SK-N-SH (cell line): ENCODE data around the gene PTGER1. TPM values are rescaled to one million over a fixed set of nuclear protein-coding genes. Genes with fewer than 3 reads are reported as not detected.
A peak's percentile ranks its signal among the peaks of the same experiment; 100 is the strongest.

Experiments used
- CTCF ChIA-PET: fragments of 300-600, 350-600 bp; formaldehyde crosslinking; extraction: SDS; loops from one replicate; lab custom pipeline; 2021; lab: Yijun Ruan, JAX
- POLR2A ChIA-PET: fragments of 350-600 bp; sonication (Branson Sonifier 250); formaldehyde crosslinking; extraction: SDS; loops from one replicate; lab custom pipeline; 2020; ENCODE audit warnings: antibody characterized with exemption, inconsistent platforms; lab: Yijun Ruan, JAX
- DNase-seq: peaks from one replicate; pipeline ENCODE4 v3.0.0; 2012
- H2AFZ ChIP-seq: fragments of 200-600 bp; sonication (generic); 2 replicates; pipeline ENCODE4 v1.8.1; 2016; ENCODE audit warnings: antibody characterized with exemption, mild to moderate bottlenecking, low read depth
- H3F3A ChIP-seq: fragments of 200-600 bp; sonication (generic); replicated peaks from 2 replicates; pipeline ENCODE3; 2016; ENCODE audit warnings: antibody characterized with exemption, mild to moderate bottlenecking; ENCODE audit not compliant: insufficient read depth
- H3K27ac ChIP-seq, 2 experiments: fragments of 200-500 bp in 1 of 2; fragments of 200-600 bp in 1 of 2; sonication (Bioruptor generic) in 1 of 2; sonication (generic), shearing (Covaris generic) in 1 of 2; 2 replicates each; pipeline versions ENCODE4 v1.5.1 to v1.6.1; 2014 to 2016; ENCODE audit warnings: low read depth in 2 of 2, inconsistent platforms in 1 of 2, low read length in 1 of 2, mild to moderate bottlenecking in 1 of 2, mixed read lengths in 1 of 2
- H3K27me3 ChIP-seq: fragments of 200-600 bp; sonication (generic), shearing (Covaris generic); 2 replicates; pipeline ENCODE4 v1.6.1; 2016; ENCODE audit warnings: mixed run types; ENCODE audit not compliant: insufficient read depth
- H3K36me3 ChIP-seq, 2 experiments: fragments of 200-500 bp in 1 of 2; fragments of 200-600 bp in 1 of 2; sonication (Bioruptor generic) in 1 of 2; sonication (generic) in 1 of 2; replicated peaks in 1 of 2; 2 replicates each; pipeline versions ENCODE3 to v1.5.1; 2014 to 2016; ENCODE audit warnings: low read length in 1 of 2, mild to moderate bottlenecking in 1 of 2; ENCODE audit not compliant: insufficient read depth in 2 of 2, control insufficient read depth in 1 of 2
- H3K4me1 ChIP-seq, 2 experiments: fragments of 200-500 bp in 1 of 2; fragments of 200-600 bp in 1 of 2; sonication (Bioruptor generic) in 1 of 2; sonication (generic), shearing (Covaris generic) in 1 of 2; 2 replicates each; pipeline versions ENCODE4 v1.5.1 to v1.6.1; 2014 to 2016; ENCODE audit warnings: low read depth in 1 of 2, low read length in 1 of 2, mixed run types in 1 of 2; ENCODE audit not compliant: insufficient read depth in 2 of 2, control insufficient read depth in 1 of 2
- H3K4me2 ChIP-seq: fragments of 200-600 bp; sonication (generic), shearing (Covaris generic); 2 replicates; pipeline ENCODE4 v1.6.1; 2017; ENCODE audit warnings: mixed run types
- H3K4me3 ChIP-seq, 2 experiments: fragments of 200-500 bp in 1 of 2; fragments of 200-600 bp in 1 of 2; sonication (Bioruptor generic) in 1 of 2; sonication (generic), shearing (Covaris generic) in 1 of 2; 2 replicates each; pipeline versions ENCODE4 v1.5.1 to v1.8.1; 2014 to 2016; ENCODE audit warnings: low read depth in 2 of 2, inconsistent platforms in 1 of 2, low read length in 1 of 2, mild to moderate bottlenecking in 1 of 2, mixed read lengths in 1 of 2, moderate library complexity in 1 of 2
- H3K79me2 ChIP-seq: fragments of 200-600 bp; sonication (generic); 2 replicates; pipeline ENCODE4 v1.8.1; 2017; ENCODE audit warnings: mild to moderate bottlenecking; ENCODE audit not compliant: insufficient read depth
- H3K9ac ChIP-seq: fragments of 200-600 bp; sonication (generic); 2 replicates; pipeline ENCODE4 v1.6.1; 2017; ENCODE audit warnings: mixed run types
- H3K9me2 ChIP-seq: fragments of 200-600 bp; sonication (generic); 2 replicates; pipeline ENCODE4 v1.6.1; 2017; ENCODE audit warnings: mixed run types
- H3K9me3 ChIP-seq: fragments of 200-600 bp; sonication (generic); 2 replicates; pipeline ENCODE4 v1.6.1; 2017; ENCODE audit warnings: mixed run types, mild to moderate bottlenecking, moderate library complexity
- H4K20me1 ChIP-seq: fragments of 200-600 bp; sonication (generic); 2 replicates; pipeline ENCODE4 v1.6.1; 2017; ENCODE audit warnings: mild to moderate bottlenecking, mixed run types; ENCODE audit not compliant: insufficient read depth
- ELF1 ChIP-seq: IDR thresholded peaks from 2 replicates; pipeline ENCODE4 v1.4.0; 2012
- EP300 ChIP-seq, 2 experiments: IDR thresholded peaks; 2 replicates each; pipeline versions ENCODE4 v1.4.0 to v1.6.1; 2012; ENCODE audit warnings: borderline replicate concordance in 1 of 2, low read depth in 1 of 2, low read length in 1 of 2
- FOSL2 ChIP-seq: IDR thresholded peaks from 2 replicates; pipeline ENCODE4 v1.4.0; 2012; ENCODE audit warnings: low read depth, mild to moderate bottlenecking, moderate library complexity, borderline replicate concordance
- FOXJ3 ChIP-seq: sonication (generic); formaldehyde crosslinking; IDR thresholded peaks from 2 replicates; pipeline ENCODE4 v1.5.1; 2020; ENCODE audit warnings: mild to moderate bottlenecking, missing genetic modification reagents
- GABPA ChIP-seq: IDR thresholded peaks from 2 replicates; pipeline ENCODE4 v1.4.0; 2012; ENCODE audit warnings: low read depth, mild to moderate bottlenecking
- GATA2 ChIP-seq: sonication (generic); formaldehyde crosslinking; IDR thresholded peaks from 2 replicates; pipeline ENCODE4 v1.5.0; 2020; ENCODE audit warnings: mild to moderate bottlenecking, missing genetic modification reagents
- MXI1 ChIP-seq: IDR thresholded peaks from 2 replicates; pipeline ENCODE4 v1.6.1; 2012; ENCODE audit warnings: mild to moderate bottlenecking, low read depth, low read length, improper control_type of control experiment
- NFIC ChIP-seq: IDR thresholded peaks from 2 replicates; pipeline ENCODE4 v1.4.0; 2012; ENCODE audit warnings: borderline replicate concordance
- RAD21 ChIP-seq: IDR thresholded peaks from 2 replicates; pipeline ENCODE4 v1.6.1; 2012; ENCODE audit warnings: mild to moderate bottlenecking, low read length
- RCOR1 ChIP-seq: fragments of 150-350 bp; IDR thresholded peaks from 2 replicates; pipeline ENCODE4 v1.6.1; 2017; ENCODE audit warnings: antibody characterized with exemption, low read length
- RXRA ChIP-seq: IDR thresholded peaks from 2 replicates; pipeline ENCODE4 v1.4.0; 2012; ENCODE audit warnings: low read depth, mild to moderate bottlenecking, borderline replicate concordance
- SIN3A ChIP-seq: IDR thresholded peaks from 2 replicates; pipeline ENCODE4 v1.6.1; 2012; ENCODE audit warnings: low read depth, mild to moderate bottlenecking, low read length, moderate library complexity, borderline replicate concordance
- SMC3 ChIP-seq: IDR thresholded peaks from 2 replicates; pipeline ENCODE4 v1.6.1; 2012; ENCODE audit warnings: low read depth, low read length, improper control_type of control experiment
- YY1 ChIP-seq: IDR thresholded peaks from 2 replicates; pipeline ENCODE4 v1.4.0; 2012; ENCODE audit warnings: low read depth, mild to moderate bottlenecking
- ZBTB33 ChIP-seq: IDR thresholded peaks from 2 replicates; pipeline ENCODE4 v1.4.0; 2012; ENCODE audit warnings: low read depth, borderline replicate concordance
- WGBS: methylation state at CpG from one replicate; pipeline ENCODE4 v1.1.6; 2017; ENCODE audit warnings: low lambda C conversion rate; 5-methylcytosine and 5-hydroxymethylcytosine counted together
- polyA plus RNA-seq, 3 experiments: library from polyadenylated mRNA; depleted of rRNA; stranded (reverse); fragments of >200 nt; gene quantifications; 2 replicates each; pipeline ENCODE4 v1.2.3, GENCODE V29; 2012
- TF ChIP-seq, protein P1 (sequence below): IDR thresholded peaks from 2 replicates; pipeline ENCODE4 v1.4.0; 2012; ENCODE audit warnings: low read depth, borderline replicate concordance

PTGER1 gene
- polyA plus RNA-seq, 1 of the 3 experiments (the other 2 are of a cell fraction), result 6.0 TPM

GRCh38 chr19:14434543-14435319 is 40.4 kb downstream of the PTGER1 start:
- WGBS, result 33% methylated on average over 18 of the region's 23 CpGs

DNA sequence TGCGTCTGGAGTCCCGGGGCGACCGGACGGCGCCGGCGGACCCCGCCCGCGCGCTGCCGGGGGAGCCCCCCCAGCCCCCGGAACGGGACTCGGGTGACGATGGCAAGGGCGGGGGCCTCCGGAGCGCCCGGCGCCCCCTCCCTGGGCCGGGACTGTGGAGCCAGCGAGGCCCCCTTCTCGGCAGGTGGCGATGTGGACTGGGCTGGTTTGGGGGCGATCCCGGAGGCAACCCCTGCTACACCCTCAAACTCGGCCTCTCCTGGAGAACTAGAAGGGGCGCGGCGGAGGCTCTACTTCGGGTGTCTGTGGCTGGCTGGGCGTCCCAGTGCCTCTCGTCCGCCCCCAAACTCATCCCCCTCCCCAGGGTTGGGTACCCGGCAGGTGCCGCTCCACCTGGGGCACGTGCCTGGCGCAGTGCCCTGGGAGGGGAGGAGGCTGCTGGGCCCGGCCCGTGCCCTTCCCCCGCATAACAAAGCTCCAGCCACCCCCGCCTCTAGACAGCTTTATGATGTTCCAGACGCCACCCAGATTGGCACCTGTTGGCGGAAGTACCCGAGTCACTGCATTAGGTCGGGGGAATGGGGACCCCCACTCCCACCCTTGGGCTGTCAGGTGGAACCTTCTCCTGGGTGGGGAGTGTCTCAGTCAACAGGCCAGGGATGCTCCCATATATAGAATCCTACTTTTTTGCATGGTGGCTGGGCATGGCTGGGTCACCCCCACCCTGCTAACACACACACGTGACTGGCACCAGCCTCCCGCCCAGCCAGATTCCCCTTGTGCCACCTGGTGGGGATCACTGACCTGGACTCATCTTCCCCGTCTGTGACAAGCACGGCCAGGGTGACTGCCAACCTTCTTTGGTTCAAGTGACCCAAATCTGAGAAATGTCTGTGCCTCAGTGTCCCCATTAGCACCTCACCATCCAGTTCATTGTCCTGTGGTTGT is 41.3 kb downstream of the PTGER1 start:
- peaks cover 13% of the 10 kb centered on the region for H3F3A ChIP-seq
- peaks cover 64% of the 10 kb centered on the region for H3K79me2 ChIP-seq
- H3K9me3 ChIP-seq, result no peaks in the 10 kb centered on the region
- peaks cover 22% of the 10 kb centered on the region for H4K20me1 ChIP-seq
- peak overlapping the region; percentile 100 for H3K4me2 ChIP-seq
- peak overlapping the region; percentile 82 for H3K9ac ChIP-seq
- H3K9me2 ChIP-seq, result no peaks in the 10 kb centered on the region
- peak overlapping the region; percentile 59; the same call in 1 of the 2 replicates for H2AFZ ChIP-seq
- H3K27me3 ChIP-seq, result no peaks in the 10 kb centered on the region
- peak overlapping the region; percentile 64 to 74 for H3K4me3 ChIP-seq
- H3K36me3 ChIP-seq, result no peaks in the 10 kb centered on the region
- peaks cover 6 to 15% of the 10 kb centered on the region in 2 experiments; a peak in 3 of 4 replicates for H3K4me1 ChIP-seq
- CTCF ChIA-PET, result interaction anchor here (0.6 to 1.6 kb wide), 9 partner anchors 11 to 297 kb away, joined by 3 to 5 read pairs (median 3); partner anchors contain the start of genes ASF1B and DDX39A
- H3K27ac ChIP-seq, result peak overlapping the region; percentile 69 to 88
- peak; percentile 70 for DNase-seq
- WGBS, result 5% methylated on average over 16 of the region's 52 CpGs
- POLR2A ChIA-PET, result no interaction called here
- TF ChIP-seq RXRA, result no peak
- TF ChIP-seq, protein P1, sequence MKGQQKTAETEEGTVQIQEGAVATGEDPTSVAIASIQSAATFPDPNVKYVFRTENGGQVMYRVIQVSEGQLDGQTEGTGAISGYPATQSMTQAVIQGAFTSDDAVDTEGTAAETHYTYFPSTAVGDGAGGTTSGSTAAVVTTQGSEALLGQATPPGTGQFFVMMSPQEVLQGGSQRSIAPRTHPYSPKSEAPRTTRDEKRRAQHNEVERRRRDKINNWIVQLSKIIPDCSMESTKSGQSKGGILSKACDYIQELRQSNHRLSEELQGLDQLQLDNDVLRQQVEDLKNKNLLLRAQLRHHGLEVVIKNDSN, result peak; percentile 69
- peak; percentile 14; the same call in 1 of the 2 replicates for TF ChIP-seq RAD21
- 0 out of 2 replicates have a peak, but pooled peaks have one; percentile 24 for TF ChIP-seq NFIC
- TF ChIP-seq ZBTB33, result no peak
- TF ChIP-seq MXI1, result peak; percentile 85
- TF ChIP-seq SMC3, result peak; percentile 30; the same call in 1 of the 2 replicates

More at GRCh38 chr19:14434543-14435319, 40.4 kb downstream of the PTGER1 start:
- POLR2A ChIA-PET, result no interaction called here
- H3K9ac ChIP-seq, result peak overlapping the region; percentile 82; the same call in 1 of the 2 replicates
- no peaks in the 10 kb centered on the region for H3K9me2 ChIP-seq
- peak overlapping the region; percentile 100 for H3K4me2 ChIP-seq
- peak overlapping the region; percentile 64 to 74 for H3K4me3 ChIP-seq
- no peaks in the 10 kb centered on the region for H3K36me3 ChIP-seq
- H2AFZ ChIP-seq, result no peak overlapping the region
- DNase-seq, result peak; percentile 79
- peaks cover 6 to 19% of the 10 kb centered on the region in 2 experiments; a peak in 3 of 4 replicates for H3K4me1 ChIP-seq
- H3K79me2 ChIP-seq, result peaks cover 73% of the 10 kb centered on the region
- CTCF ChIA-PET, result interaction anchor here (1.3 to 1.6 kb wide), 5 partner anchors 15 to 86 kb away, joined by 3 to 6 read pairs (median 3); partner anchors contain the start of gene DDX39A
- H3K27ac ChIP-seq, result peak overlapping the region; percentile 69 to 88
- H3K9me3 ChIP-seq, result no peaks in the 10 kb centered on the region
- peak; percentile 50; the same call in 1 of the 2 replicates for TF ChIP-seq FOSL2
- TF ChIP-seq RCOR1, result peak; percentile 43; the same call in 1 of the 2 replicates
- TF ChIP-seq GABPA, result 0 out of 2 replicates have a peak, but pooled peaks have one; percentile 51
- peak; percentile 11; the same call in 1 of the 2 replicates for TF ChIP-seq ELF1
- TF ChIP-seq ZBTB33, result no peak
- no peak; the same call in 1 of the 2 replicates for TF ChIP-seq RXRA
- TF ChIP-seq SIN3A, result 0 out of 2 replicates have a peak, but pooled peaks have one; percentile 50
- TF ChIP-seq MXI1, result peak; percentile 78
- peak; percentile 8; the same call in 1 of the 2 replicates for TF ChIP-seq FOXJ3
- no peak; the same call in 1 of the 2 replicates for TF ChIP-seq GATA2
- TF ChIP-seq YY1, result no peak
- TF ChIP-seq EP300 (IDR thresholded peaks at IDR 0.05; ENCODE audit: borderline replicate concordance in 1 of 2, low read depth in 1 of 2, low read length in 1 of 2), result peak in 1 of 2 experiments; percentile 51; a peak in 1 of 4 replicates
- H3F3A ChIP-seq, result peaks cover 13% of the 10 kb centered on the region
- H3K27me3 ChIP-seq, result no peaks in the 10 kb centered on the region
- H4K20me1 ChIP-seq, result peaks cover 29% of the 10 kb centered on the region
